ENCODE measurements around the gene VPS33A.

The VPS33A gene

GRCh38 chr12:122200541-122201175, 65.6 kb downstream of the VPS33A start:
- H3K27ac ChIP-seq (ENCODE audit: poor library complexity, severe bottlenecking), result no peak overlapping the region
- no peaks in the 10 kb centered on the region for H3K27me3 ChIP-seq (ENCODE audit: insufficient read depth, poor library complexity, severe bottlenecking)
- H3K4me1 ChIP-seq (ENCODE audit: insufficient read depth, poor library complexity, severe bottlenecking), result peaks cover 8% of the 10 kb centered on the region
- DNase-seq (ENCODE audit: low spot score) (no peak), ATAC-seq (ENCODE audit: low read depth) (no peak)
- H3K4me3 ChIP-seq (ENCODE audit: severe bottlenecking), result no peak overlapping the region
- H3K9me3 ChIP-seq (ENCODE audit: severe bottlenecking), result peaks cover under 1% of the 10 kb centered on the region
- no peaks in the 10 kb centered on the region for H3K36me3 ChIP-seq (ENCODE audit: low read depth)
- no peak for TF ChIP-seq CTCF (IDR thresholded peaks at IDR 0.05; ENCODE audit: poor library complexity, severe bottlenecking)

- no peak for TF ChIP-seq CTCF (IDR thresholded peaks at IDR 0.05; ENCODE audit: poor library complexity, severe bottlenecking)
- no peak overlapping the region for H3K4me3 ChIP-seq (ENCODE audit: severe bottlenecking)
- no peak for ATAC-seq (ENCODE audit: low read depth)
- peaks cover 2% of the 10 kb centered on the region for H3K9me3 ChIP-seq (ENCODE audit: severe bottlenecking)
- peaks cover 8% of the 10 kb centered on the region for H3K4me1 ChIP-seq (ENCODE audit: insufficient read depth, poor library complexity, severe bottlenecking)
- no peak for DNase-seq (ENCODE audit: low spot score)
- H3K27me3 ChIP-seq (ENCODE audit: insufficient read depth, poor library complexity, severe bottlenecking), result no peaks in the 10 kb centered on the region
- H3K36me3 ChIP-seq (ENCODE audit: low read depth), result no peaks in the 10 kb centered on the region
- no peak overlapping the region for H3K27ac ChIP-seq (ENCODE audit: poor library complexity, severe bottlenecking)
These were observed 66.6 kb downstream of the VPS33A start for GRCh38 chr12:122199484-122200355.

- no peaks in the 10 kb centered on the region for H3K27me3 ChIP-seq (ENCODE audit: insufficient read depth, poor library complexity, severe bottlenecking)
- peak overlapping the region; percentile 35 for H3K27ac ChIP-seq (ENCODE audit: poor library complexity, severe bottlenecking)
- DNase-seq (ENCODE audit: low spot score) (no peak), ATAC-seq (ENCODE audit: low read depth) (no peak)
- no peak overlapping the region for H3K4me3 ChIP-seq (ENCODE audit: severe bottlenecking)
- peaks cover 8% of the 10 kb centered on the region for H3K4me1 ChIP-seq (ENCODE audit: insufficient read depth, poor library complexity, severe bottlenecking)
- no peak for TF ChIP-seq CTCF (IDR thresholded peaks at IDR 0.05; ENCODE audit: poor library complexity, severe bottlenecking)
- H3K36me3 ChIP-seq (ENCODE audit: low read depth), result no peaks in the 10 kb centered on the region
- peaks cover 2% of the 10 kb centered on the region for H3K9me3 ChIP-seq (ENCODE audit: severe bottlenecking)
These were observed 68.7 kb downstream of the VPS33A start for GRCh38 chr12:122197612-122197966.

GRCh38 chr12:122195405-122195804, 70.9 kb downstream of the VPS33A start:
- TF ChIP-seq CTCF (IDR thresholded peaks at IDR 0.05; ENCODE audit: poor library complexity, severe bottlenecking), result no peak

GRCh38 chr12:122194804-122195203, 71.5 kb downstream of the VPS33A start:
- H3K4me3 ChIP-seq (ENCODE audit: severe bottlenecking), result no peak overlapping the region
- no peaks in the 10 kb centered on the region for H3K27me3 ChIP-seq (ENCODE audit: insufficient read depth, poor library complexity, severe bottlenecking)
- peaks cover 8% of the 10 kb centered on the region for H3K4me1 ChIP-seq (ENCODE audit: insufficient read depth, poor library complexity, severe bottlenecking)
- no peaks in the 10 kb centered on the region for H3K36me3 ChIP-seq (ENCODE audit: low read depth)
- peaks cover 2% of the 10 kb centered on the region for H3K9me3 ChIP-seq (ENCODE audit: severe bottlenecking)
- DNase-seq (ENCODE audit: low spot score) (no peak), ATAC-seq (ENCODE audit: low read depth) (no peak)
- TF ChIP-seq CTCF (IDR thresholded peaks at IDR 0.05; ENCODE audit: poor library complexity, severe bottlenecking), result no peak
- no peak overlapping the region for H3K27ac ChIP-seq (ENCODE audit: poor library complexity, severe bottlenecking)

More at GRCh38 chr12:122195405-122195804, 70.9 kb downstream of the VPS33A start:
- Histone ChIP-seq H3K9me3 (ENCODE audit: severe bottlenecking) (peaks cover 2% of the 10 kb centered on the region), H3K27ac (ENCODE audit: poor library complexity, severe bottlenecking) (no peak overlapping the region), H3K4me3 (ENCODE audit: severe bottlenecking) (no peak overlapping the region), H3K36me3 (ENCODE audit: low read depth) (no peaks in the 10 kb centered on the region), H3K27me3 (ENCODE audit: insufficient read depth, poor library complexity, severe bottlenecking) (no peaks in the 10 kb centered on the region), H3K4me1 (ENCODE audit: insufficient read depth, poor library complexity, severe bottlenecking) (peaks cover 8% of the 10 kb centered on the region)
- no peak for ATAC-seq (ENCODE audit: low read depth)
- DNase-seq (ENCODE audit: low spot score), result no peak

Measured in RWPE2 (cell line).